Cardiac muscle cell (in vitro differentiated cells and primary cell): ENCODE results near the gene FHIT. TPM values are rescaled to one million over a fixed set of nuclear protein-coding genes. Genes with fewer than 3 reads are reported as not detected.

Source experiments
- DNase-seq, 2 donors: peaks; one replicate each; pipeline versions ENCODE4 v3.0.0 to v3.0.0-alpha.2; 2010 to 2017; ENCODE audit warnings: low read depth in 1 of 2, low spot score in 1 of 2
- H3K27ac ChIP-seq: fragments of 200-600 bp; sonication (generic); 2 replicates; pipeline ENCODE4 v1.5.1; 2016
- H3K27me3 ChIP-seq: fragments of 200-600 bp; sonication (generic); 2 replicates; pipeline ENCODE4 v1.6.0; 2016; ENCODE audit warnings: control low read depth
- H3K36me3 ChIP-seq: fragments of 200-600 bp; sonication (generic); 2 replicates; pipeline ENCODE4 v1.5.1; 2016; ENCODE audit warnings: control low read depth
- H3K4me1 ChIP-seq: fragments of 200-600 bp; sonication (generic); 2 replicates; pipeline ENCODE4 v1.8.1; 2017; ENCODE audit warnings: low read depth, mild to moderate bottlenecking, mixed run types
- H3K4me3 ChIP-seq: fragments of 200-600 bp; sonication (generic); 2 replicates; pipeline ENCODE4 v1.5.1; 2016; ENCODE audit warnings: mild to moderate bottlenecking
- H3K9me3 ChIP-seq: fragments of 200-600 bp; sonication (generic); 2 replicates; pipeline ENCODE4 v1.5.1; 2017; ENCODE audit warnings: low read depth, mild to moderate bottlenecking, control low read depth
- polyA plus RNA-seq: library from polyadenylated mRNA; unstranded; fragments of >200 nt; fragmentation: Nextera tagmentation; extraction: Ambion mirVana; gene quantifications from 2 replicates; pipeline ENCODE4 v1.2.1, GENCODE V29; 2016
- total RNA-seq: library from RNA; depleted of rRNA; stranded (reverse); fragments of >200 nt; gene quantifications from 2 replicates; pipeline ENCODE4 v1.2.3, GENCODE V29; 2016
- TF ChIP-seq, protein P1 (sequence below): IDR thresholded peaks from 2 replicates; pipeline ENCODE4 v1.5.1; 2012; ENCODE audit warnings: low read depth, mild to moderate bottlenecking, low read length

FHIT gene
- total and polyA plus RNA-seq, 2 experiments from 2014 or later: 6.9 to 12.5 TPM

DNA sequence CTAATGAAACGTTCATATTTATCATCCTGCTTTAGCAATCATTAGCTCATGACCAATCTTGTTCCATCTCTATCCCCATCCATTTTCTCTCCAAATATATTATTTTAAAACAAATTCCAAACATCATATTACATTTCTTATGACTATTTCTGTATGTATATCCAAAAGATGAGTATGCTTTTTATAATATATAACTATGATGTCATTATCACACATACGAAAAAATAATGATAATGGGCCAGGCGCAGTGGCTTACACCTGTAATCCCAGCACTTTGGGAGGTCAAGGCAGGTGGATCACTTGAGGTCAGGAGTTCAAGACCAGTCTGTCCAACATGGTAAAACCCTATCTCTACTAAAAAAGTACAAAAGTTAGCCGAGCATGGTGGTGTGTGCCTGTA is 280.4 kb downstream of the FHIT start:
- no peaks in the 10 kb centered on the region for H3K27me3 ChIP-seq
- H3K36me3 ChIP-seq: no peaks in the 10 kb centered on the region
- no peak for DNase-seq
- H3K4me1 ChIP-seq: no peaks in the 10 kb centered on the region
- TF ChIP-seq, protein P1, sequence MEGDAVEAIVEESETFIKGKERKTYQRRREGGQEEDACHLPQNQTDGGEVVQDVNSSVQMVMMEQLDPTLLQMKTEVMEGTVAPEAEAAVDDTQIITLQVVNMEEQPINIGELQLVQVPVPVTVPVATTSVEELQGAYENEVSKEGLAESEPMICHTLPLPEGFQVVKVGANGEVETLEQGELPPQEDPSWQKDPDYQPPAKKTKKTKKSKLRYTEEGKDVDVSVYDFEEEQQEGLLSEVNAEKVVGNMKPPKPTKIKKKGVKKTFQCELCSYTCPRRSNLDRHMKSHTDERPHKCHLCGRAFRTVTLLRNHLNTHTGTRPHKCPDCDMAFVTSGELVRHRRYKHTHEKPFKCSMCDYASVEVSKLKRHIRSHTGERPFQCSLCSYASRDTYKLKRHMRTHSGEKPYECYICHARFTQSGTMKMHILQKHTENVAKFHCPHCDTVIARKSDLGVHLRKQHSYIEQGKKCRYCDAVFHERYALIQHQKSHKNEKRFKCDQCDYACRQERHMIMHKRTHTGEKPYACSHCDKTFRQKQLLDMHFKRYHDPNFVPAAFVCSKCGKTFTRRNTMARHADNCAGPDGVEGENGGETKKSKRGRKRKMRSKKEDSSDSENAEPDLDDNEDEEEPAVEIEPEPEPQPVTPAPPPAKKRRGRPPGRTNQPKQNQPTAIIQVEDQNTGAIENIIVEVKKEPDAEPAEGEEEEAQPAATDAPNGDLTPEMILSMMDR: no peak
- no peak overlapping the region for H3K27ac ChIP-seq
- H3K9me3 ChIP-seq: no peaks in the 10 kb centered on the region
- H3K4me3 ChIP-seq: no peak overlapping the region

DNA sequence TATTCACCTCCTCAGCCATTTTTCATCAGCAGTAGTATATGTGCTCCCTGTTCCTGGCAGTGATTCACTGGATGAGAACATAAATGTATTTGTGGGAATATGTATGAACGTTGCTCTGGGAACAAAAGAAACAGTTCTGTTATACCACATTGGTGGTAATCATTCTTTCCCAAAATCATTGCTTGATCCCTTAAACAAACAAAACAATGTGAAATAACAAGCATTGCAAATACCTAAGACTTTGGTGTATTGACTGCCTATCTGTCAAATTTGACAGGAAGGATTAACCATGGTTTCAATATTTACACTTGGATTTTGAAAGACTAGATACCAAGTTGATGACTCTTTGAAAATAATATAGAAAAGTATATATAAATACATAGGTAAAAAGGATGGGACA is 284.1 kb downstream of the FHIT start:
- DNase-seq: no peak
- H3K4me1 ChIP-seq: no peaks in the 10 kb centered on the region
- no peaks in the 10 kb centered on the region for H3K36me3 ChIP-seq
- no peaks in the 10 kb centered on the region for H3K9me3 ChIP-seq
- TF ChIP-seq, protein P1: no peak
- no peaks in the 10 kb centered on the region for H3K27me3 ChIP-seq
- no peak overlapping the region for H3K27ac ChIP-seq
- no peak overlapping the region for H3K4me3 ChIP-seq

DNA sequence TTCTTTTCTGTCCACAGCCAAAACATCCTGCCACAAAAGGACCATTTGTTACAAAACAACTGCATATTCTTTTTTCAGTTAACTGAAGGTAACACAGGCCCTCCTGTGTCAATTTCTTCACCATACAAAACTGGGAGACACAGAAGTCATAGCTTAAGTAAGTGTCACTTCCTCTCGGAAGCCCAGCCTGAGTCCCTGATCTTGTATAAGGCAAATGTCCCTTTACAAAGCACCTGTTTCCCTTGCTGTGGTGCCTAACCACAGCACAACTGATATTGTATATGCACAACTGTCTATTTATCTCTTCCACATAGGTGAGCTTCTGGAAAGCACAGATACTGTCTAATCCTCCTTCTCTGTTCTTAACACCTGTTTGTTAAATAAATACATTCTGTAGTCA is 293.7 kb downstream of the FHIT start:
- Histone ChIP-seq H3K4me3 (no peak overlapping the region), H3K27me3 (no peaks in the 10 kb centered on the region), H3K27ac (no peak overlapping the region), H3K4me1 (no peaks in the 10 kb centered on the region), H3K9me3 (no peaks in the 10 kb centered on the region), H3K36me3 (no peaks in the 10 kb centered on the region)
- DNase-seq: no peak
- TF ChIP-seq, protein P1: no peak

- Histone ChIP-seq H3K4me3 (no peak overlapping the region), H3K36me3 (no peaks in the 10 kb centered on the region), H3K27me3 (no peaks in the 10 kb centered on the region), H3K27ac (no peak overlapping the region), H3K4me1 (no peaks in the 10 kb centered on the region), H3K9me3 (no peaks in the 10 kb centered on the region)
- TF ChIP-seq, protein P1: no peak
- no peak for DNase-seq
Observed at GRCh38 chr3:60956729-60957128, 294.5 kb downstream of the FHIT start.

- no peaks in the 10 kb centered on the region for H3K4me1 ChIP-seq
- no peaks in the 10 kb centered on the region for H3K9me3 ChIP-seq
- no peak for DNase-seq
- TF ChIP-seq, protein P1: no peak
- no peaks in the 10 kb centered on the region for H3K36me3 ChIP-seq
- no peak overlapping the region for H3K27ac ChIP-seq
- H3K4me3 ChIP-seq: no peak overlapping the region
- H3K27me3 ChIP-seq: no peaks in the 10 kb centered on the region
Observed at GRCh38 chr3:60955034-60955433, 296.2 kb downstream of the FHIT start.

GRCh38 chr3:60954048-60954447 is 297.2 kb downstream of the FHIT start:
- no peaks in the 10 kb centered on the region for H3K9me3 ChIP-seq
- no peaks in the 10 kb centered on the region for H3K27me3 ChIP-seq
- H3K27ac ChIP-seq: no peak overlapping the region
- H3K4me1 ChIP-seq: no peaks in the 10 kb centered on the region
- no peak for DNase-seq
- TF ChIP-seq, protein P1: no peak
- no peak overlapping the region for H3K4me3 ChIP-seq
- no peaks in the 10 kb centered on the region for H3K36me3 ChIP-seq
